Measurements from ENCODE around the gene KLHL25.

Gene KLHL25

DNA sequence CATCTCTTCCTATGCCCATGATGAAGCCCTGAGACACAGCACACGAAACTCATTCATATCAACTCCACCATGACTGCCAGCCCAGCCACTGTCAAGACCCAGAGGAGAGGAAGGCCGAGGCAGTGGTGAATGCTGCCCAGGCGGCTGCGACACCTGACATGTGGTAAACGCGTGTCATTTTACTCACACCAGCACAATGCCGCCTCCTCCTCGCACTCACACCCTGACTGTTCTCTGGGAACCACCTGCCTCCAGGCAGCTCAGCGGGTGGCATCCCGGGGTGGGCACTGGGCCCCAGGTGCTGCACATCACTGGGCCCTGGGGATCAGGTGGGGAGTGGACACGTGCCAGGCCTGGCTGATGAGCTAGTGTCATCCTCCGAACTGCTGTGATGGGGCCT is 21.5 kb downstream of the KLHL25 start:
- no peak for DNase-seq

DNA sequence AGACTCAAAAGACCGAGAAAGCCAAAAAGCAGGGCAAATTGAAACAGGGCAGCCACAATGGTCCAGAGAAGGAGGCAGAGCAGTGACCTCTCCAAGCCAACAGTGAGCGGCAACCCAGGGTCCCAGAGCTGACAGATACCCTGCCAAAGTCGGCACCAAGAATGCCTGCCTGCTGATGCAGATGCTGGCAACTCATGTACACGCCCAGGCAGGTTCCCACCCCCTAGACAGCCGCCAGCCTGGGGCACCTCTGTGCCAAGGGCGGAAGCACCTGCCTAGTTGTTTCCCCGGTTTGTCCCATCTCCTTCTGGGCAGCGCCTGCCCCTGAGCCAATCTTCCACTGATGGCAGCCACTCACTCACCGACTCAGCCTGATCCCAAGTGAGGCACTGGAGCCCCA is 22.1 kb downstream of the KLHL25 start:
- DNase-seq = no peak

DNA sequence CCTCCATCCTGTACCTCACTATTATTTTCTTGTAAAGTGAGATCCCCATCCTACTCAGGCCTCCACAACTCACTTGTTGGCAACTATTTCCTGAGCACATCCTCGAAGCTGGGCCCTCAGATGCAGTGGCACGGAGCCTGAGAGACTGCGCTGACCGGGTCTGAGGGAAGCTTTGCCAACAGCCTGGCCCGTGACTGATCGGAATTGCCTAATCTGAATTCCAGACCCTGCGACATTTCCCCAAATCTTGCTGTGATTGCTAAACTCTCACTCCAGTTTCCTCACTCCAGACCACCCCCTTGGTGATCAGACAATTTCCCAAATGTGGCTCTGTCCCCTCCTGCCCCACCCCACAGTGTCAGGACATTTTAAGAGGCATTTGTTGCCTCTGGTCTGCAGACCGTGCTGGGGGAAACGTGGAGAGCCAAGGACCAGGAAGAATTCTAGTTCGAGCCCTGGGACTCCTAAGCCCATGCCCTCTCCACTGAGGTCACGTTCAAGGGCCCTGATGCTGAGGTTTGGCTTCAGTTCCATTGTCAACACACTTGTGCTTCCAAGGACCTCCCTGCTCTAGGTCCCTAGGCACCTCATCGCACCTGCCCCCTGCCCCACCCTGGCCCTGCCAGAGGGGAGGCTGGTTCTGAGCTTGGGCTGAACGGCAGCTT is 22.8 kb downstream of the KLHL25 start:
- no peak for DNase-seq

DNA sequence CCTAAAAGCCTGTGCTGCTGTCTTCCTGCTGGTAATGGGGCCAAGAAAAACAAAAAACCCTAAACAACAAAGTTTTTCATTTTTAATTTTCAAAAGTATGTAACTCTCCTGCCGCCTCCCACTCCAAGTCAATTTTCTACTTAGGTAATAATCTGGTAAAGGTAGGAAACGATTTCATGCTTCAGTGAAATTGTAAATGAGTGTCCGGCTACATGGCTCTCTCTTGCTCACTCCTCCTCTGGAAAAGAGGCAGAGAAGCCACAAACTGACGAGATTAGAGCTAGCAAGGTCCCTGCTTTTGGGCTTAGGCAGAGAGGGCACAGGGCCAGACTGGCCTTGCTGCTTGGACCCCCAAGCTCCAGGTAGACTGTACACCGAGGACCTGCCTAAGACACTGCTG is 23.5 kb downstream of the KLHL25 start:
- DNase-seq = no peak

DNA sequence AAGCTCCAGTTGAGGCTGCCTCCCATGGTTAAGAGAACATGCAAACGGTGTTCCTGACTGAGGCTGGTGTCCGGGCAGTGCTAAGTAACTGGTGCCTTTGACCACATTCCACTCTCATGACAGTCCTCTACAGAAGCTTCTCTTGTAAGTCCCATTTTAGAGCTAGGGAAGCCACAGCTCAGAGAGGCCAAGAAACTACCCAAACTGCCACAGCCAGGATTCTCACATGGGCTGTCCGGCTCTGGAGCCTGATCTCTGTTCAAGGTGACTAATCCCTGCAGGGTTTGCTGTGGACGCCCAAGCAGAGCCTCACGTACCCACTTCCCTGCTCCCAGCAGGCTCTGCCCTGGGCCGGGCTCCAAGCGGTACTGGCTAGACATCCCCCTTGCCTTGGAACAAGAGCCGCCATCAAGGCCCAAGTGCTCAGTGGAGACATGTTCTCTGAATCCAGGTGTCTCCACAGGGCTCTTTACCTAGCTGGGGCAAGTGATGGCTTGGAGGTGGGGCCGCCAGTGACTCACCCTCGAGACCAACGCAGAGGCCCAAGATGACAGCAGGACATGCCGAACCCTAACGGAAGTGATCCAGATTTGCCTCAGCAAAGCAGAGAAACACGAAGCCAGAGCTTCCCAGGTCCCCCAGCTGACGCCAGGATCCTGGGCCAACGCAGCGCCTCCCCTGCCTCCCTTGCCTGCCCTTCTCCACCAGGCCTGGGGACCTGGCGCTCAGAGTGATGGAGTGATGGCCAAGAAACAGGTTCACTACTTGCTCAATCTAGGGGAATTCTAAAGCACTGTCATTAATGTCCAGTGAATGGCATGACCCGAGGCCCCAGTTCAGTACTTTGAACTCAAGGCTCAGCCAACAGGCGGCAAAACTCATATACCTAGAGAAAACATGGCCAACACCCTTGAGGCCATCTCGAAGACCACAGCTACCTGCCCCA is 24.4 kb downstream of the KLHL25 start:
- DNase-seq = no peak

DNA sequence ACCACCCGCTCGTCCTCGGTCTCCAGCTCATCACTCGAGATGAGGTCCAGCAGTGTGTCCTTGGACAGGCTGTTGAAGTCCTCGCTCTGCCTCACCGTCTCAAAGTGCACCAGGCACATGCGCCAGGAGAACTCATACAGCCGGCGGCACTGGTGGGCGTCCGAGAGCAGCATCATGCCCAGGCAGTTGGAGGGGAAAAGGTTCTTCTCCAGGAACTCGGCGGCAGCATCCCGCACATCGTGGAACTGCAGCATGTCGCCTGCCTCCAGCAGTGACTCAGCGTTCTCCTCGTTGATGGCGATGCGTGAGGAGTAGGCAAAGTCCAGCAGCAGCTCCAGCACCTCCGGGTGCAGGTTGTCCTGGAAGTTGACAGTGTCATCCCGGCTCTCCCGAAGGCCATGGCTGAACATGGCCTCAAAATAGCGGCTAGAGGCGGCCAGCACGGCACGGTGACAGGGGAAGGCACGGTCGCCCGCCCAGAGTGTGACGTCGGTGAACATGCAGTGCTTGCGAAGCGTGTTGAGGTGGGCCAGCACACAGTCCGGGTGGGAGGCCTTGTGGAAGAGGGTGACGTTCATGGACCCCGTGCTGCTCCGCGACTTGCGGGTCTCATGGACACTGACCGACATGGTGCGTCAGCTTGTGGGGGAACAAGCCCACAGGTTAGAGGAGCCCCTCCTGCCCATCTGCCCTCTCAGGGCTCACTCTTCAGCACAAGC is 25.4 kb downstream of the KLHL25 start:
- no peak for DNase-seq

DNA sequence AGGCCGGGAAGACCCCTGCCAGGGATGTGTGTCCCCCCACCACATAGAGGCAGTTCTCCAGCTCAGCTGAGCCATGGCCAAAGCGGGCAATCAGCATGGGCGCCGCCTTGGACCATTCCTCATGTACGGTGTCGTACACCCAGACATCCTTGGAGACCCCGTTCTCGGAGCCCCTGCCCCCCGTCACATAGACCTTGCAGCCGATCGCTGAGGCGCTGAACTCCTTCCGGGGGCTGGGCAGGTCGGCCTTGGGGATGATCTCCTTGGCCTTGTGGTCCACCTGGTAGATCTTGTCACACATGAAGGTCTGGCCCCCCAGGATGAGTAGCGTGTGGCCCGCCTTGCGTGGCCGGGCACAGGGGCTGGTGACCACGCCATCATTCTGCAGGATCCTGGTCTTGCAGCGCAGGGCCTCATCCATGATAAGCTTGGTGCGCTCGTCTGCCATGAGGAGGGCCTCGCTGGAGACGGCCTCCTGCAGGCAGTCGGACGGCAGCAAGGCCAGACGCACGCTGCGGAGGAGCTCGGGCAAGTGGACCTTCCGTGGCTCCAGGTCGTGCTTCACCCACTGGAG is 26.0 kb downstream of the KLHL25 start:
- no peak for DNase-seq

DNA sequence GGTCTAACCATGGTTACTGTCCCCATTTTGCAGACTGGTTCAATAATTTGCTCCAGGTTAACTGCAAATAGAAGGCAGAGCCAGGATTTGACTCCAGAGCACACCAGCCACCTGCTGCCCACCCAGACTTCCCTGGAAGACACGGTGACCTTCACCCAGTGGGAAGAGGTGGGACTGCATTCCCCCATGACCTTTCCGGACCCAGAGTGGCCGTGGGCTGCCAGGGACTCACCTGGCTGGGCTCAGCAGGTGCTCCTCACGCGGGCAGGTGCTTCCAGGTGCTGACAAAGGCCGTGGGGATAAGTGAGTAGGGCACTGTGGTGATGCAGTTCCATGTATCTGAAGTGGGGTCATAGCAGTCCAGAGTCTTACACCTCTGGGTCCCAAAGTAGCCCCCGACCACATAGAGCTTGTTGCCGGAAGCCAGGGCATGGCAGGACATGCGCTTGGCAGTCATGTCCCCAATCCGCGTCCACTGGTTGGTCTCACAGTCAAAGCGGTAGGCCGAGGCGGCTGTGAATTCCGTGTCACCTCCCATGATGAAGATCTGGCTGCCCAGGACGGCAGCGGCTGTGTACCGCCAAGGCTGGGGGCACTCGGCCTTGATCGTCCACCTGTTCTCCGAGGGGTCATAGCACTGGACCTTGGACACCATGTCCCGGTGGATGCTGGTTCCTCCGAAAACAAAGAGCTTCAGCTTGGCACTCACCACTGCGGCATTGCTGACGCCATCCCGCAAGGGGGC is 26.8 kb downstream of the KLHL25 start:
- DNase-seq = no peak

DNA sequence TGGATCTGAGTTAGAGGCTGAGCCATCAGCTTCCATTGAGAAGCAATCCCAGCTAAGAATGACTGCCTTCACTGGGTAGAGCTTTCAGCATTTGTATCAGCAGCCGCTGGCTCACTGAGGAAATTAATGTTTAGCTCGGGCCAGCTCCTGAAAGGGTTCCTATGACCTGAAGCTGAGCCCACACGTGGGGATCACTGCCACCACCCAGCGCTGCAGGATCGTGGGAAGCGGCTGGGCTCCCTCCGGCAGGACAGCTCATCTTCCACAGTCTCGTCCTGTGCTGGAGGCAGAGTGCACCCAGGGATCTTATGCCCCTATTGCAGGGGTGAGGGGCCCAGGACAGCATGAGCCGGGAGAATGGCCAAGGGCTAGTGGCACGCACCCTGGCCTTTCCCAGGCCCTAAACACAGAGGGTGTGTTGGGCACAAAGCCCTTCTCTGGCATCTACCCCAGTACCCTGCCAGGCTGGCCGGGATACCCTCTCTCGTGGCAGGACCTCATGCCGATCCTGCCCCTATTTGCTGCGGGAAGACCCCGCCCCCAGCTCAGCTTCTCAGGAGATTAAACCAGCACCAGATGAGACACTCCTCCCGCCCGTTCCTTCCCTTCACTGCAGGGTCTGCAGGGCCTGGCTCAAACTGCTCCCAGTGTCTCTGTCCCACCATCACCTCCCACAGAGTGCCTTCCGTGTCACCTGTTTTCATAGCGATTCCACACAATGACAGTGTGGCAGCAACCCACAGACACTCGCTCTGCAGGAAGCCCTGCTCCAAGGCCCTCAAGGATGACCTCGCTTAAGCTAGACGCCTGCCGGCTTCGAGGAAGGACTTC is 28.5 kb downstream of the KLHL25 start:
- no peak for DNase-seq

DNA sequence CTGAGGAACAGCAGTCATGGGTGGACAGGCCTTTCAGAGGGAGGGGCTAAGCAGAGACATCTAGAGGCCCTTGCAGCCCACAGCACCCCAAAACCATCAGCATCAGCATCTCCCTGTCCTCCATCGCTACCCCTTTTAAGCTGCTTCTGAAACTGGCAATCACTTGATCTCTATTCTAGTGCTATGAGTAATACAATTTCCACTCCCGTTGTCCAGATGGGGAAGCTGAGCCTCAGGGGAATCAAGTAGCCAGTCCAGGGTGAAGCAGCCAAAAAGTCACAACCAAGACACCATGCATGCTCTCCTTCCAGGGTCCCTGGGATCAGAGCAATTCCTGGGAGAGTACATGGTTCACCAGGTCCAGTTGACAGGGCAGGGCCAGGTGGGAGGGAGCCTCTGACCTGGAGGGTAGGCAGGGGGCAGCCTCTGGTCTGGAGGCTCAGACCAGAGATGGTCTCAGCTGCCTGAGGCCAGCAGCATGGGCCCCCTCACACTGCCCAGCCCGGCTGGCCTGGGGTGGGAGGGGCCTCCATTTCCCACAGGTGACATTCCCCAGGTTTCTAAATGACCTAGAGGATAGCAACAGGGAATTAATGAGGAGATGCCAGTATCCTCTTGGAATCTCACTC is 30.0 kb downstream of the KLHL25 start:
- no peak for DNase-seq

DNA sequence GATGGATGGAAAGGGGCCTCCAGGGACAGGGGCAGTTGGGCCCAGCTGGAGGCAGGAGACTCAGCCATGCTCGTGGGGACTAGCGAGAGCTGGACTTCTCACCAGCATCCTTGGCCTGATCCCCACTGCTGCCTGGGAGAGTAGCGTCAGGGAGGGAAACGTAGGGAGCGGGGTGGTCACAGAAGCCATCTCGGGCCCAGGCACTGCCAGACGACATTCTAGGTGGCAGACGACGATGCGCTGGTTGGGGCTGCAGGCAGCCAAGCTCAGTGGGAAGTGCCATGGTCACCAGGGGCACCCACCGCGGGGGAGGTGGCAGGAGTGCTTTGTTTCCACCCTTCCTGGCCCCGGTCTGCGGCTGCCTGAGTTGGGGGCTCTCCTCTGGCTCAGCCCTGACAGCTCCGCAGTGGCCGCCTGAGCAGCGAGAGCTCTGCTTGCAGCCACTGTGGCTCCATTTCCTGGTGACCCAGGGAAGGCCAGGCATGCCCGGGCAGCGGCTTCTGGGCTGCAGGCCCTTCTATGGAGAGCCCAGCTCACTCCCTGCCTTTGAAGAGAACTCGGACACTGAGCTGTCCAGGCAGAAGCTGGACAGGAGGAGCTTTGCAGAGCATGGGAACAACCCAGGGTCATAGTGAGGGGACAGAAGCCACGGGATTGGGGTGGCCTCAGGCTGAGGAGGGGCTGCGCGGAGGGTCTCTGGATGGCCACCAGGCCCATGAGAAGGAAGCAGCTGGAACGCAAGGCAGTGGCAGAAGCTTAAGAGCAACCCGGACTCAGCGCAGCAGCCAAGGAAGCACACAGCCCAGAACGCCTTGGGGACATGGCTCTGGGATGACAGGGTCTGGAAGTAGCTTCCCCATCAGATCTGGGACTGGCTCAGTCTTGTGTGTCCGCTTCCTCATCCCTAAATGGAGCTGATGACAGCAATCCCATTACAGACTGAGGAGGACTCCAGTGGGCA is 30.8 kb downstream of the KLHL25 start:
- no peak for DNase-seq

DNA sequence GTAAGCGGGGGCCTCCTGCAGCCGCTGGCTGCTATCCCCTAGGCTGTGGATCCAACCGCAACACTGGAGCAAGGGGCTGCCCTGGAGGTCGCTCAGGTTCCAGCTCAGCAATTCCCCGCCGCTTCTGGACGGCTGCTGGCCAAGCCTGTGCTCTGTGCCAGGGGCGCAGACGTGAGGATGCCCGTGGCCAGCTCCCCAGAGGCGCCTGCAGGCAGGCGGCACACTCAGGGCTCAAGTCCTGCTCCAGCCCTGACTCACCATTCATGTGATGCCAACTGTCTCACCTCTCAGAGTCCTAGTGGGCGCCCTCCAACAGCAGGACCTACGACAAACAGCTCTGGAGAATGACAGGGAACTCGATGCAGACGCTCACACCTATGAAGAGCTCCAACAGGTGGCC is 31.6 kb downstream of the KLHL25 start:
- DNase-seq = no peak

DNA sequence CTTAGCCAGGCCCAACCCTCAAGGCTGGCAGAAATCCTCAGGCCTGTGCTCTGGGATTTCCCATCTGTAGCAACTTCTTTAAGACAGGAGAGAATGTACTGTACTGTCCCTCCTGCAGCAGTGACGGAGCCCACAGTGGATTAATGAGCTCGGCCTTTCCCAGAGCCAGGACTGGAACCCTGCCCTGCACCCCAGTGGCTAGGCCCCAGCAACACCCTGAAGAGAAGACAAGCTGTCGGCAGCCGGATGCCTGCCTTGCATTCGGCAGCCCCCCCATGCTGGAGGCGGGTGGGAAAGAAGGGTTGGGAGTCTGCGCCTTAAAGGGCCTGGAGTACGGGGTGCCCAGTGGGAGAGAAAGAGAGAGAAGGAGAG is 32.0 kb downstream of the KLHL25 start:
- DNase-seq = no peak

DNA sequence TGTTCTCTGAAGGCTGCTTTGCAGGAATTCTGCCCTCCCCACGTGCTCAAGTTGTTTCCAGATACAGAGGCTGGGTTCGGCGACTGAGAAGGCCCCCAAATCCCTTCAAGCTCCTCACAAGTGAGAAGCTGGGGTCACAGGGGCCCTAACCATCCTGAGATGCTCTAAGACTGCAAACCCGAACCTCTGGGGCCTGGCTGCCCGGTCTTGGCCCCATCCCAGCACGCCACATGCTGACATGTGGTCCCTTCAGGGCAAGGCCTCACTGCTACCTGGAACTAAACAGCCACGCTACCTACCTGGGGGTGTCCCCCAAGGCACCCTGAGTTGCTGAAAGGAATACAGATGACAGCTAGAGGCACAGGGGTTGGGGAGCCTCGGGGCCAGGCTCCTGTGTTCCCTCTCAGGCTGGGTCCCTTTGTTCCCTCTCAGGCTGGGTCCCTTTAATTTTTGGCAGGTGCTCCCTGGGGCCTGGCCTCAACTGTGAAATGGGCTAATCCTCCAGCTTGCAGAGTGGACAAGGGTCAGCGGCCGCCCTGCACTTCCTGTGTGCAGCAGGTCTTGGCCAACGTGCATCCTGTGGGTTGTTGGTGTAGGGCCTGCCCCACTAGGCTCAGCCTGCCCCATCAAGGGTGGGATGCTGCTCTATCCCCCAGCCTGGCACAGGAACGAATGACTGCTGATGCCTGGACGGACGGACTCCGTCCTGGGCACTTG is 32.5 kb downstream of the KLHL25 start:
- no peak for DNase-seq

DNA sequence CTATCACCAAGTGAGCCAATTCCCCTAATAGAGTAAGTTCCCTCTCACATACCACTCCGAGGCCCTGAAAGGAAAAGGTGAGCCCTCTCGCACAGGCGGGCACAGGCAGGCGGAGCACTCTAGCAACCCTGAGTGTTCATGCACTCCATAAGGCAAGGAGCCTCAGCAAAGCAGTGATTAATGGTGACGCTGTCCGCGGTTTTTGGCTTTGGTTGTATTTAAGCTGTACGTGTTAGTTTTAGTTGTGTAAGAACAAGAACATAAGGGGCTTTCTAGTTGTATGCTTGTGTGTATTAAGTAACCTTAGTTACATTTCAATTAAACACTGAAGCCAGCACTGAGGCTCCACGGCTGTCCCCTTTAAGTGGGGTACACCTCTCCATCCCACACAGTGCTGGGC is 33.1 kb downstream of the KLHL25 start:
- no peak for DNase-seq

DNA sequence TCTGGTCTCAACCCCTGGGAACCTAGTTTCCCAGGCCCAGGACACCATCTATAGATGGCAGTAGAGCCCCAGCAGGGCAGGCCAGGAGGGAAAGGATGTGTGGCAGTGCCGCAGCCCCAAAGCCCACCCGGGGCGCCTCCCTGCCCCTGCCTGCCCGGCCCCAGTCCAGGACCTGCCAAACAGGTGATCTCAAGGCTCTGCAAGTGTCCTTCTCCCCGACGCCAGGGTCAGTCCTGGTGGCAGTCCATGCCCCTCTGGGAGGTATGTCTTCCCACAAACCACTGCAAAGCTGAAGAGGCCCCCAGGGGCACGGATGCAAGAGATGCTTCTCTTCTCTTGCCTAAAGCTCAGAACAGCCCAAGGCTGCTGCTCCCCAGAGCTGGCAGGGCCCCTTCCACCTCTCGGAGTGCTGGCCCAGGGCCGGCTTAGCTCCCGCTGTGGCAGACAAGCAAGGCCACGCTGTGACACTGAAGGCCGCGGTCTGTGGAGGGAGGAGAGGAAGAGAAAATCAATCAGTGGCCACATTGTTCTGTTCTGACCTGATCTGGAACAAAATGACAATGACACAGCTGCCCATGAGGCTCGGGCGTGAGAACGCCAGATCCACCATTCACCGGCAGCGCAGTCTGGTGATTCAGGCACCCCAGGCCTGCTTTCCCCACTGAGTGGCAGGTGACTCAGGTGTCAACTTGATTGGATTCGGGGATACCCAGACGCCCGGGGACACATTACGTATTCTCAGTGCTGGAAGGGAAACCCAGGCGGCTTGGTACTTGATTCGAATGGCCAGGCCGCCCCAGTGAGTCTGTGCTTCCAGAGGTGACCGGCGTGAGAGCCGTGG is 34.0 kb downstream of the KLHL25 start:
- no peak for DNase-seq

DNA sequence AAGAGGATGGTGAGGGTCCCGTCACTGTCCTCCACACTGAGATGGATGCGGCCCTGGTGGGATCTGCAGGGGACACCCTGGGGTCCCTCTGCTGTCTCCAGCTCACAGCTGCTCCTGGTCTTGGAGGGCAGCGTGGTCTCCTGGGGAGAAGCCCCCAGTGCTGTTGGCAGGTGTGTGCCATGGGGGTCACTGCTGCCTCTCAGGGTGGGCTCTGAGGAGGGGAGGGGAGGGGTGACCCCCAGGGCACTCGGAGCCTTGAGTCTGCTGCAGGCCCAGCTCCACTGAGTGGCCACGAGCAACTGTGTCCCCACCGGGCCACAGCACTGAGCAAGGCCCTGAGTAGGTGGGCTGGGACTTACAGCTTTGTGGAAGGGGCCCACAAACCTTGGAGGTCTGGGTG is 34.7 kb downstream of the KLHL25 start:
- DNase-seq = no peak

DNA sequence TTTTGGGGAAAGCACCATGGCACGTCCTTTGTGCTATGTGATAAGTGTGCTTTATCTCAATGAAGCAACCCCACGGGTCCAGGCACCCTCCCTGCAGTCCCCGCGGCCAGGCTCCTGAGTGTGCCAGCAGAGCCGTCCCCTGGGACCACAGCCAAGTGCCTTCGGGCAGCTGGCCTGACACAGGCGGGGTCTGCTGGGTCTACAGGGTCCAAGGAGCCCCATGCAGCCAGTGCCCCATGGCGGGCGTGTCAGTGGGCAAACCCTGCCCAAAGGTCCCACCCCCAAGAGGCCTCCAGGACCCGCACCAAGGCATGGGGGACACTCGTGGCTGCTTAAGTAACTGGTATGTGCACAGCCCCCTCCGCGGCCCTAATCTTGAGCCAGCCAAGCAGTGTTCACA is 35.3 kb downstream of the KLHL25 start:
- no peak for DNase-seq

DNA sequence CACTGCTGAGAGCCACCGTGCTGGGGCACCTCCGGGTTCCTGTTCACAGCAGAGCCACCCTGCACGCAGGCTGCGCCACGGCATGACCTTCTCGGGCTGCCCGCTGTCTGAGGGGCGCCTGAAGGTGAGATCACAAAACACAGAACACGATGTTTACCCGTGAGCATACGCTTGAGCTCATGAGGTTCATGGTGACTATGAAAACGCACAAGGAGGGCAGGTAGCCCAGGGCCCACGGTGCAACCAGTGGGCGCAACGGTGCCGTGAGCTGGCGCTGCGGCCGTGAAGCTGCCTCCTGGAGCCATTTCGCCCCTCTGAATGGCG is 36.1 kb downstream of the KLHL25 start:
- no peak for DNase-seq
